Eye (tissue), 1 donor: ENCODE data around the gene FAM53A.
A peak's percentile ranks its signal among the peaks of the same experiment; 100 is the strongest.
"Not testable (repeated sequence)": the region's sequence is repeated elsewhere in the genome, so short reads cannot be mapped to it uniquely, and the experiment has no call there.

Experiments used
- DNase-seq: peaks from one replicate; pipeline ENCODE4 v3.0.0-alpha.2; 2015

FAM53A gene

DNA sequence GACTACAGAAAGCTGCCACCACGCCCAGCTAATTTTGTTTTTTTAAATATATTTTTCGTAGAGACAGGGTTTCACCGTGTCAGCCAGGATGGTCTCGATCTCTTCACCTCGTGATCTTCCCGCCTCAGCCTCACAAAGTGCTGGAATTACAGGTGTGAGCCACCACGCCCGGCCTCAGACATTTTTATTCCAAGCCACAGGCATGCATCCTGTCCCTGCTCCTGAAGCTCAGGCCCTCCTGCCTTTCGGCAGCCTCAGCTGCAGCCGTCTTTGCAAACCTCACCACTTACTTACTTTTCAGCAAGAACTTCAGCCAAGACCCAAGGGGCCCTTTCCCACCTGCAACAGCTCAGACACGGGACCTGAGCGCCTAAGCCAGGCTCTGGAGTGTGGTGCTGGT is 26.0 kb downstream of the FAM53A start:
- no peak for DNase-seq

DNA sequence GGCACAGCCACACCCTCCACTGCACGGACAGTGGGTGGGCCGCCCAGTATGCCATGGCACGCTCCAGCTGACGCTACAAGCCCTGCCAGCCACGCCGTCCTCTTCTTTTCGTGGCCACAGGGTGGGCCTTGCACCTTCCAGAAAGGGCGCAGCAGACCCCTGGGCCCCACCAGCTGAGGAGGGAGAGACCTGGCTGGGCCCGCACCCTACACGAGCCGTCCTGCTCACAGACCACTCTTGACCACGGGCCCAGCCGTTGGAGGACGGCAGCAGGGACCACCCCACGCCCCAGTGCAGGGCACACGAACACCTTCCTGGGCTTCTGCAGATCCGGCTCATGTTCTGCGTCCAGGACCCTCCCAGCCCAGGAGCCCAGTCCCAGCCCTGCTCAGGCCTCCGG is 27.1 kb downstream of the FAM53A start:
- DNase-seq, result no peak

DNA sequence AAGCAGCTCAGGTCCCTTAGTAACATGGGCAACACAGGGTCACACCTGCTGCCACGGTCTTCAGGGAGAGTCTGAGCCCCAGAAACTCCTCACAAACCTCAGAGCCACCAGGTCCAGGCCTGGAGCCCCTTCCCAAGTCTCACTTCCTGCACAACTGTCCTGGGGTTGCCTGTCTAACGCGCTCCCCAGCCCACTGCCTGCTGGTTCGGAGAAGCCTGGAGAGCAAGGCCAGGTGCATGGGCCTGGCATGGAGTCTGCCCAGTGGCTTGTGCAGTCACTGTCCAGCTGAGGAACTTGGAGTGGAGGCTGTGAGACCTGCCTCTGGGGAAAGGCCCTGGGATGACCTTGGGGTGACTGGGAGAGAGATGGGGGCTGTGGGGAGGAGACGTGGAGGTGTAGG is 28.0 kb downstream of the FAM53A start:
- DNase-seq, result no peak

DNA sequence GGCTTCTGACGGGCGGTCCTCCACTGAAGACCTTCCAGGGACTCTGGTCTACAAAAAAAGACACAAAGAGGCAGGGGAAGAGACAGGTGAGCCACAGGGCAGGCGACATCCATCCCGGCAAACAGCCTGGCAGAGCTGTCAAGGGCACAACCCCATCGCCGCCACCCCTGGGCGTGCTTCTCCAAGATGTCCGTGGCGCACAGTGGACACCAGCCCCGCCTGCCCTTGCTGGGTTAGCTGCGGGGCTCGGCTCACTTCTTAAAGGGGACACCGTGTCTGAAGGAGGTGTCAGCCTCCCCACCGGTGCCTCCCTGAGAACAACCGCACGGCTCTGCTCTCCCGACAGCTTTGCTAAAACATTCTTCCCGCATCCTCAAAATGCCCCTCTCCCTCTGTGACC is 28.4 kb downstream of the FAM53A start:
- DNase-seq, result no peak

DNA sequence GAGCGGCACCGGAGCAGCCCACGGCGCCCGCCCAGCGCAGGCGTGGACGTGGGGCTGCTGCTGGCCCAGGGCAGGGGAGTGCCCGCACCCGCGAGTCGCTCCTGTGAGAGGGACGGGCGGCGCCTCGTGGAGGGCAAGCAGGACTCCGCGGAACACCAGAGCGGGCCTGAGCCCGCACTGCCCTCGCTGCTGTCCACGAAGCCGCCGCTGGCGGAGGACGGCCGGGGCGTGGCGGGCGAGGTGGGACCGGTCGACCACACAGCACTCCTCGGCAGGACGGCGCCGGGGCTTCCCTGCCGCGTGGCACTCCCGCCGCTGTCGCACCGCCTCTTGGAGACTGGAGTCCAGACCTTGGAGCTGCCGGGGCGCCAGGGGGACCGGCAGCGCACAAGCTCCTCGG is 29.0 kb downstream of the FAM53A start:
- no peak for DNase-seq

DNA sequence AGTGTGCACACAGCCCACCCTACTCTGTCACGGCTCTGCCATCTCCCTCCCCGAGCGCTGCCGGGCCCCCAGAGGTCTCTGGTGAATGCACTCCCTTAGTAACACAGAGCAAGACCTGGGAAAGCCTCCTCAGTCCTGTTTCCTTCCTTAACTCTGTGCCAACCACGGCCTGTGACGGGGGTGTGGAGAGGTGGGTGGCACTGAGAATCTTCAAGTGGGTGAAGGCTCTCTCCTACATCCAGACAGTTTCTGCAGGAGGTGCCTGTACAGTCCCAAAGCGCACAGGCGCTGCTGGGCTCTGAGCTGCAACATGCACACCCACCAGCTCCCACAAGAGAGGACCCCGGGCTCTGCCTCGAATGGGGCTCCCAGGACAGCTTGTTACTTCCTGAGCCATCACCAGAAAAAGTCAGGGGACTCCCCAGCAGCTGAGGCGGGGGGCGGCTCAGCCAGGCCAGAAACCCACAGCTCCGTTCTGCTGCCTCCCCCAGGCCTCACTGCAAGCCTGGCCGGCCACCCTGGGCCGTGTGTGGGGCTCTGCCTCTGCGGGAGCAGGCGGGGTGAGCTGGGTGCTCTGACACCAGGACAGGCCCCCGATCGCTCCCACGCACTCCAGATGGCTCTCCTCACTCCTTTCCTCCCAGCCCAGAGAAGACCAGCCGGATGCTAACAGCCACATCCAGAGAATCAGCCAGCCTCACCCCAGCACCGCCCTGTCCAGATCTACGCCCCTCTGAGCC is 29.7 kb downstream of the FAM53A start:
- no peak for DNase-seq

DNA sequence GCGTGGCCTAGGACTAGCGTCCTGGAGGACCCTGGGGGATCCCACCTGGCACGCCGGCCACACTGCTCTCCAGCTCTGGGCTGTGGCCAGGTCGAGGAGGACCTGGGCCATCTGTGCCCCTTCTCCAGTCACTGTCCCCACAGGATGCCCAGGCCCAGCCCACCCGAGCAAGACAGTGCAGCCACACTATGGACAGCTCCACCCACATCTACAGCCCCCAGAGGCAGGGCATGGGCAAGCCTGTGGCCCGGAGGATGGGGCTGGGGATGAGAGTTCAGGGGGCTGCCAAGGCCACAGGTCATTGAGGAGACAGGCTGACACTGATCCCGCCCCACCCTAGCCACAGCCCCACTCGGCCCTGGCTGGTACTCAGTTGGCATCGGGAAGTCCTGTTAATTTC is 30.3 kb downstream of the FAM53A start:
- no peak for DNase-seq

DNA sequence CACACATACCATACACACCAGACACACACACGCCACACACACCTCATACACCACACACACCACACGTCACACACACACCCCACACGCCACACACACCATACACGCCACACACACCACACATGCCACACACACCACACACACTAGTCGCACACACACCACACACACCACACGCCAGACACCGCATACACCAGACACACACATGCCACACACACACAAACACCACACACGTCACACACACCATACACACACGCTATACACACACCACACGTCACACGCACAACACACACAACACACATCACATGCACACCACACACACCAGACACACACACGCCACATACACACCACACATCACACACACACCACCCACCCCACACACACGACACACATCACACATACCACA is 32.0 kb downstream of the FAM53A start:
- no peak for DNase-seq

DNA sequence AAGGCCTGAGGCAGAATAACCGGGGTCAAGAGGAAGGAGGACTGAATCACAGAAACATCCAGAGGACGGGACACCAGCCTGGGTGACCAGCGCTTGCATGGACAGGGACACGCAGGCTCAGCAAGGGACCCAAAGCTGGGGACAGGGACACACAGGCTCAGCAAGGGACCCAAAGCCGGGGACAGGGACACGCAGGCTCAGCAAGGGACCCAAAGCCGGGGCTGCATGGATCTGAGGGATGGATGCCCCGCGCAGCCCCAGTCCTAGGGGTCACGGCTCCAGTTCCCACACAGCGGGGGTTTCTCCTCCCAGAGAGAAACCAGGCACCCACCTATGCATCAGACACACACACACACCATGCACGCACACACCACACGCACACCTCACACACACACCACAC is 32.5 kb downstream of the FAM53A start:
- DNase-seq, result no peak

DNA sequence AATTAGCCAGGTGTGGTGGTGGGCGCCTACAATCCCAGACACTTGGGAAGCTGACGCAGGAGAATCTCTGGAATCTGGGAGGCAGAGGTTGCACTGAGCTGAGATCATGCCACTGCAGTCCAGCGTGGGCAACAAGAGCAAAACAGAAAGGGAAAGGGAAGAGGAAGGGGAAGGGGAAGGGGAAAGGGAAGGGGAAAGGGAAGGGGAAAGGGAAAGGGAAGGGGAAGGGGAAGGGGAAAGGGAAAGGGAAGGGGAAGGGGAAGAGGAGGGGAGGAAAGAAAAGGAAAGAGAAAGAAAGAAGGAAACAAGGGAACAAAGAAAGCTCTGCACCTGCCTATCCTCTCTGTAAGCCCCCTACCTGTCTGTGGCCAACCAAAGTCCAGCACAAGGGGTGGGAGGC is 35.2 kb downstream of the FAM53A start:
- no peak for DNase-seq

DNA sequence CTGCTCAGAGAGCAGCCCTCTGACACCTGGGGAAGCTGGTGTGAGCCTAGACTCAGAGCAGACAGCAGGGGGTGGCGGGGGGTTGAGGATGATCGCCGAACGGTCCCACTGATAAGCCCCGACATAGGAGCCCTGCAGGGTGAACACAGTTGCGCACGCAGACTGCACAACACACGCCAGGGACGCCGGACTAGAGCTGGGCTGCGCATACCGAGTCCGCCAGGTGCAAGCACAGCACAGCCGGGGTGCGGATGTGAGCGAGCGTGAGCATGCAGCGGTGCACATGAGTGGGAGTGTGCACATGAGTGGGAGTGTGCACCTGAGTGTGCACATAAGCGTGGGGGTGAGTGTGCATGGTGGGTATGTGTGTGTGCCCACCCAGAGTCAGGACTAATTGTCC is 36.7 kb downstream of the FAM53A start:
- DNase-seq, result no peak

DNA sequence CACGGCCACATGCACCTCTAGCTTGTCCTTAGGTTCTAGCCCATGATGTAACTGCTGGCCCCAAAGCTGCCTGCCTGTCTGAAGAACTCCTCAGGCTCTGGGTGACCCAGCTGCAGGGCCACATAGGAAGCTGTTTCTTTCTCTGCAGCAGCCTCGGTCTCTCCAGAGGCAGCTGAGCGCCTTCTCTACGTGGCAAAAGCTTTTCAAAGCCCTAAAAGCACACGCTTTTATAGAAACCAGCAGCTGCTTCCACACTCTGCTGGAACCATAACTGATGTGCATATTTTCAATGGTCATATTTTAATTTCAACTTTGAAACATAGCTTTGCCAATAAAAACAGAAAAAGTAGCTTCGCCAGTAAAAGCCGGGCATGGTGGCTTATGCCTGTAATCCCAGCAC is 37.4 kb downstream of the FAM53A start:
- DNase-seq, result peak; percentile 22

DNA sequence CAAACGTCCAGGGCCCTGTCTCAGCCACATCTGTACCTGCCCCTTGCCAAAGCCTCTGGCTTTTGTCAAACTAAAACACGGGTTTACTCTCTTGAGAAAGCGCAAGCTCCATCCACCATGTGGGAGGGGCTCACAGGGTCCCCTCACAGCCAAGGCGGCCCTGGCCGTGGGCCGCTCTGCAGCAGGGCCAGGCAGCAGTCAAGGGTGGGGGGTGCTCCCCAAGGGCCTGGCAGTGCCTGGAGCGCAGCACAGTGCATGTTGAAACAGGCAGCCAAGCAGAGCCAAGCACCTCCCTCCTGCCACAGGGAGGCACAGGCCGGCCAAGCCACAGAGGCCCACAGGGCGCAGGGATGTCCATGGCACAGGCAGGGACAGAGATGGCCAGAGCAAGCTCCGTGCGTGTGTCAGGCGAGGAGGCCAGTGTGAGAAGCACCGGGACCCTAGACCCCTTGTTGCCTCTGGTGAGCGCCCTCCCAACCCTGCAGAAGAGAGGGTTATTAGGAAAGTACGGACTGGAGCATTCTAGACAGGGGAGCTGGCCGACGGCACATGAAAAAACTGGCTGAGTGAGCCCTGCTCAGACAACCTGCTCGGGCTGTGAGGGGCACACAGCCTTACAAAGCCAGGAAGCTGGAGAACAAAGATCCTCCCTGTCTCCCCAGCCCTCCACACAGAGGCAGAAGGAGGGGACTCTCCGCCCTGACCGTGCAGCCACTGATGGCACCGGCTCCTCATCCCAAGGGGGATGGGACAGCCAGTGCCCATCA is 39.0 kb downstream of the FAM53A start:
- DNase-seq, result peak; percentile 68

DNA sequence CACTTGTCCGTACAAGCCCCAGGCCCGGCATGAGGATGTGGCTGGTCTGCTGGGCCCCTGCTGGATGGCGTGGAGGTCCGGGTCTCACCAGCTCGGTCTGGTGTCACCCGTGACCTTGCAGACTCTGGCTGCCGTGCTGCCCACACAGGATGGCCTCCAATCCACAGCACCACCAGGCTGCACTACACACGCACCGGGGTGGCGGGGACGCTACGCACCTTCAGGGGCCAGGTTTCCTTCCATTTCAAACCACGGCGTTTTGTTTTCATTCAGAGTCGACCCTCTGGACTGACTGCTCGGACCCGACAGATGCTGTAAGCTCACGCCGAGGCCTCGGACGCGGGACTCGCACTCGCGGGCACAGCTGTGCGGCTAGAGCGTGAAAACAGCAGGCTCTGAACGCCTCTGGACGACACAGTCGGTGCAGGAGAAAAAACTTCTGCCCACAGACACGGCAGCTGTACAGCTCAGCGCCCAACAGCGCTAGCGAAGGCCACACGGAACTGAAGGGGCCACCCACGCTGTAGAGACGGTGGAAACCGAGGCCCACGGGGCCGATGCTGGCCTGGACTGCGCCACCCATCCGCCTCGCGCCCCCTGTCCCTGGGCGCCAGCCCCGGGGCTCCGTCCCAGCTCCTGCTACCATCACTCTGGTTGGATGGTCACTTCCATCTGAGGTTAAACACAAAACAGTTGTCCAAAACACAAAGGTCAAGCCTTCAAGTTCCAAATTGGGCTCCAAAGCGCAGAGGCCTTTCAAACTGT is 40.0 kb downstream of the FAM53A start:
- DNase-seq, result no peak

DNA sequence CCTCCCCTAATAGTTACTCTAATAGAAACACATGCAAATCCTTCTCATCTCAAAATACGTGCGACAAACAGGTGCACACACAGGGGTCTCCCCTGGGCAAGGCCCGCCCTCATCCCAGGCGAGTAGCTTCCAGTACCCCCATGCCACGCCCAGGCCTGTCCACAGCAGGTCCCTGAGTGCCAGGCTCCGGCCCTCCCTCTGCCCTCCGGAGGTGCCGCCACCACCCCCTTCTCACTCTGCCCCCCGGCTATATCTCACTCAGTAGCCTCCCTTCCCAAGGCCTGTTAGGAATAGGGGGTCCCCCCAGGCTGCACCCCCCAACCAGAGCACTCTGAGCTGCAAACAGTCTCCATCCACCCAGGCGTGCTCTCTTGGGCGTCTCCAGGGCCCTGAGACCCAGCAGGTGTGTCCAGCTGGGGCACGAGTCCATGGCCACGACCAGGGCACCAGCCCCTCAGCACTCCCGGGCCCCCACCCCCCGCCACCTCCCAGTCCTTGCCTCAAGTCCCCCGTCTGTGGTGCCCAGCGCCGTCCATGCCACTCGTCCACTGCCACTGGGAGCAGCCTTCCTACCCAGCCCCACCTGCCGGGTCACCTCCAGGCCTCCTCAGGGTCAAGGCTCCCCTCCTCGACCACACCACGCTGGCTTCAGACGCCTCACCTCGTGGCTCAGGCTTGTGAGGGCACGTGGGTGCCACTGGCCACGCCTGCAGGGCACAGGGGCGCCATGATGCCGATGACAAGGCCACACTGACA is 41.7 kb downstream of the FAM53A start:
- DNase-seq, result no peak

DNA sequence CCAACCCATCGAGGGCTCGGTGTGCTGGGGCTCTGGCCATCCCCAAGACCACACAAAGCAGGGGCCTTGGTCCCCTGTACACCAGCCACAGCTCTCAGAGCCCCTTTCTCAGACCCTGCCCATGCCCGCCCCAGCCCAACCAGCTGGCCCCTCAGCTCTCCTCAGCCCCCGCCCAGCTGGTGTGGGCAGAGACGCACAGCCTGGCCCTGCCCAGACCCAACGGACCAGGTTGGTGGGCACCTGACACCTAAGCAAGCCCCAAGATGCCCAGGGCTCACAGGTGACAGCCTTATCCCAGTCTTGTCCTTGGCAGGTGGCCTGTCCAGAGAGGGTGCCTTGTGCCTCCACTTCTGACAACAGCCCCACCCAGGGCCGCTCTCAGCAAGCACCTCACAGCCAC is 42.4 kb downstream of the FAM53A start:
- DNase-seq, result no peak

DNA sequence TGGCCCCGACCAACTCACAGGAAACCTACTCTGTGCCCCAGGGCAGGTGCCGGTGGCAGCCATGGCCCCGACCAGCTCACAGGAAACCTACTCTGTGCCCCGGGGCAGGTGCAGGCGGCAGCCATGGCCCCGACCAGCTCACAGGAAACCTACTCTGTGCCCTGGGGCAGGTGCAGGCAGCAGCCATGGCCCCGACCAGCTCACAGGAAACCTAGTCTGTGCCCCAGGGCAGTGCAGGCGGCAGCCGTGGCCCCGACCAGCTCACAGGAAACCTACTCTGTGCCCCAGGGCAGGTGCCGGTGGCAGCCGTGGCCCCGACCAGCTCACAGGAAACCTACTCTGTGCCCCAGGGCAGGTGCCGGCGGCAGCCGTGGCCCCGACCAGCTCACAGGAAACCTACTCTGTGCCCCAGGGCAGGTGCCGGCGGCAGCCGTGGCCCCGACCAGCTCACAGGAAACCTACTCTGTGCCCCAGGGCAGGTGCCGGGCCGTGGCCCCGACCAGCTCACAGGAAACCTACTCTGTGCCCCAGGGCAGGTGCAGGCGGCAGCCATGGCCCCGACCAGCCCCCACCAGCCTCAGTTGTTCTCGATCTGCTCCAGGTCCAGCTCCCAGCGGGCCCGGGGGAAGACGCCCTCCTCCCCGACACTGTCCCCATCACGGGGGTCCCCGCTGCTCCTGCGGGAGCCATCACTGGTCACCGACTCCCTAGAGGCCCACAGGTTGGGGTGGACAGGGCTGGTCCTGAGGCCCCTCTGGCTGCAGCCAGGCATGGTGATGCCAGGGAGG is 43.2 kb downstream of the FAM53A start:
- DNase-seq, result not testable (repeated sequence)

DNA sequence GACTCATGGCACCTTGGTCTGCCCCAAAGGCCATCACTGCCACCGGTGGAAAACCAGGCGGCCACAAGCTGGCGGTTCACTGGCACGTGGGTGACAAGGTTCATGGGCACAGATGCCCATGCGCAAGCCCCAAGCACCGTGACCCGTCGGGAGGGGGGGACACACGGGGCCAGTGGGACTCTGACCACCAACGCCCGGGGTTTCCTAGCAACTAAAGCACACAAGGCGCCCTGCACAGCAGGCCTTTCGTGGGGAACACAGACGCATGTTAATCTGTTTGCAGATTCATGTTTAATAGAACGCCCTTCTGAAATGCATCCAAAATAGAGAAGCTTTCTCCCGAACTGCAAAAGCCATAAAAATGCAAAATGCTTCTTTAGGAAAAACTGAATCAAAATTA is 43.9 kb downstream of the FAM53A start:
- peak; percentile 25 for DNase-seq

DNA sequence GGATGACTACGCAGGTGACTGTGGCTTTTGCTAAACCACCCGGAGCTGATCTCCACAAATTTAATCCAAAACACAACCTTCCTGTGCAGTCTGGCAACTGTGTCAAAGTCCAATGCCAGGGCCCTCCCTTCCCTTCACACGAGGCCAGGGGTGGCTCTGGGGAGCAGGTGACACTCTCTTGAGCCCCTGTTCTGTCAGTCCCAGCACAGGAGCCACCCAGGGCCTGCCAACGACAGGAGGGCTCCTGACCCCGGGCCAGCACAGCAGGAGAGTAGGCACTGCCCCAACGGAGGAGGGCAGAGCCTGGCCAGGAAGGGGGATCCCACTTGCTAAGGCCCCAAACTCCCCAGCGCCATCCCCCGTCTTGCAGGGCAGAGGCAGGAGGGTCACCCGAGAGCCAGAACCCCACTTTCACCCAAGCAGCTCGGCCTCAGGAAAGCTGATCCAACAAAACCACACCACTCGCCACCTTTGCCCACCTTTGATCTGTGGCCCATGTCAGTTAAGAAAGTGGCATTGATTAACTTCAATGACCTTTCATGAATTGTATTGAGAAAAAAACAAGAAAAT is 44.7 kb downstream of the FAM53A start:
- DNase-seq, result no peak

DNA sequence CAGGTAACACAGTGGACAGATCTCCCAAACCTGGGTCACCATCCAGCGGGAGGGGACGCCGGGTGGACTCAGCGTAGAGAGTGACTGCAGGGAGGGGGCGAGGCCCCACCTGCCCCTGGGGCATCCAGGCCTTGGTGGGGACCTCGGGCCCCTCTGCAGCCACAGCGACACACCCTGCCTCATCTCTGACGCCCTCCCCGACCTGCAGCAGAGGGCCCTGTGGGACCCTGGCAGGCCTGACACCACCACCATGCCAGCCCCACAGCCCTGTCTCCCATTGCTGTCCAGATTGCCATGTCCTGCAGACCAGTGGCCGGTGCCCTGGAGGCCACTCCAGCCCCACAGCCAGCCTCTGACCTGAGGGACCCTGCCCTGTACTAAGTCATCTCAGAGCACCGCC is 45.2 kb downstream of the FAM53A start:
- no peak for DNase-seq

DNA sequence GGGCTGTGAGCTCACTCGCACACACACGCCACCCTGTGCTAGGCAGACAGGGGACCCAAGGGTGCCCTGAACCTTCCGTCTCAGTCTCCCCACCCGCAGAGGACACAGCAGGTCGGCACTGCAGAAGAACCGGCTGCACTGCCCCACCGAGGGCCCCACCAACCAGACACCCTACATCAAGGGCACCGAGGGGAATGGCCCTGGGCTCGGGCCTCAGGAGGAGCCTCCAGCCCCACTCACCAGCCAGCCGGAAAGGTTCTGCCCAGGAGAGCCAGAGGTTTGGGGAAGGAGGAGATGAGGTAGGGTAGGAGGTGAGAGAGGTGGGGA is 45.9 kb downstream of the FAM53A start:
- DNase-seq, result no peak
